HepG2 (cell line): ENCODE results near the gene CNNM1. TPM values are rescaled to one million over a fixed set of nuclear protein-coding genes. Genes with fewer than 3 reads are reported as not detected.

ENCODE experiments used
- E2F5 ChIP-seq: sonication (generic); formaldehyde crosslinking; conservative IDR thresholded peaks from 2 replicates; pipeline ENCODE4 v1.4.0; 2020; ENCODE audit warnings: missing genetic modification reagents
- FLYWCH1 ChIP-seq: sonication (generic); formaldehyde crosslinking; IDR thresholded peaks from 2 replicates; pipeline ENCODE4 v1.8.1; 2023; ENCODE audit warnings: mild to moderate bottlenecking, missing genetic modification reagents
- IKZF1 ChIP-seq: fragments of 450-650 bp; IDR thresholded peaks from 2 replicates; pipeline ENCODE4 v1.7.1; 2016
- NR3C1 ChIP-seq: sonication (generic); formaldehyde crosslinking; IDR thresholded peaks from 2 replicates; pipeline ENCODE4 v1.4.0; 2020; ENCODE audit warnings: missing genetic modification reagents
- RXRA ChIP-seq: sonication (generic); formaldehyde crosslinking; IDR thresholded peaks from 2 replicates; pipeline ENCODE4 v1.5.1; 2020; ENCODE audit warnings: missing genetic modification reagents
- ZNF407 ChIP-seq: sonication (generic); formaldehyde crosslinking; IDR thresholded peaks from one replicate; pipeline ENCODE4 v1.5.1; 2020; ENCODE audit warnings: mild to moderate bottlenecking, missing genetic modification reagents; ENCODE audit errors: not compliant biosample characterization
- ZNF598 ChIP-seq: sonication (generic); formaldehyde crosslinking; IDR thresholded peaks from 2 replicates; pipeline ENCODE4 v1.5.1; 2020; ENCODE audit warnings: mild to moderate bottlenecking, missing genetic modification reagents, borderline replicate concordance
- polyA plus RNA-seq, 8 experiments: library from polyadenylated mRNA; depleted of rRNA in 3 of 8; stranded (reverse) in 7 of 8; unstranded in 1 of 8; fragments of >200 nt; fragmentation: Illumina TruSeq in 4 of 8; extraction: Trizol in 4 of 8; gene quantifications; 2 replicates each; pipeline versions ENCODE4 v1.2.1 to v1.2.3, GENCODE V29; 2011 to 2016; ENCODE audit warnings: low read depth in 4 of 8, missing spikeins in 1 of 8, mixed read lengths in 1 of 8; ENCODE audit not compliant: insufficient read depth in 1 of 8
- total RNA-seq, 5 experiments: library from RNA; depleted of rRNA; stranded (reverse); fragments of >200 nt; fragmentation: Illumina TruSeq; extraction: Trizol; gene quantifications; 2 replicates each; pipeline ENCODE4 v1.2.3, GENCODE V29; 2016; ENCODE audit warnings: low read depth in 1 of 5

The CNNM1 gene
- total and polyA plus RNA-seq, 2 of the 13 experiments (the other 11 are each of a cell fraction or from before 2014, with no cell fraction given): 4.3 to 9.6 TPM

- TF ChIP-seq ZNF407 (CRISPR knock-in tag) (no peak), IKZF1 (no peak), RXRA (CRISPR knock-in tag) (no peak), NR3C1 (CRISPR knock-in tag) (no peak), FLYWCH1 (CRISPR knock-in tag) (no peak), E2F5 (CRISPR knock-in tag) (no peak), ZNF598 (CRISPR knock-in tag) (no peak)
These were observed 95.5 kb downstream of the CNNM1 start (continued) for GRCh38 chr10:99424656-99425055.
